Central memory CD8-positive, alpha-beta T cell (primary cell): ENCODE measurements around the gene CTXN1.

Source experiments
- ATAC-seq: fragments of 150-1000 bp; cut with Tn5 transposase; replicated peaks from 2 replicates; pipeline ENCODE4 v1.10.0; 2022; ENCODE audit warnings: mild to moderate bottlenecking, moderate FRiP score, moderate number of reproducible peaks; ENCODE audit not compliant: poor library complexity, severe bottlenecking; ENCODE audit errors: extremely low read depth
- DNase-seq, 2 donors: peaks; one replicate each; pipeline ENCODE4 v3.0.0; 2021; ENCODE audit warnings: low spot score in 2 of 2
- H3K27ac Mint-ChIP-seq: one replicate; pipeline ENCODE4 v1.8.0; 2022; ENCODE audit warnings: low read depth, mild to moderate bottlenecking, moderate library complexity, mixed read lengths
- H3K27me3 Mint-ChIP-seq: one replicate; pipeline ENCODE4 v1.8.0; 2022; ENCODE audit warnings: mixed read lengths
- H3K36me3 Mint-ChIP-seq: one replicate; pipeline ENCODE4 v1.8.0; 2022; ENCODE audit warnings: mild to moderate bottlenecking, moderate library complexity, mixed read lengths; ENCODE audit not compliant: insufficient read depth
- H3K4me1 Mint-ChIP-seq: one replicate; pipeline ENCODE4 v1.8.0; 2022; ENCODE audit warnings: mixed read lengths
- H3K4me3 Mint-ChIP-seq: one replicate; pipeline ENCODE4 v1.8.0; 2022; ENCODE audit warnings: mild to moderate bottlenecking, moderate library complexity, mixed read lengths
- H3K9me3 Mint-ChIP-seq: one replicate; pipeline ENCODE4 v1.8.0; 2022; ENCODE audit warnings: mixed read lengths

The CTXN1 gene

GRCh38 chr19:7926021-7926726 is at the start of gene CTXN1:
TSS of gene CTXN1 (minus strand) at chr19:7926135. CDS start at chr19:7925538, 597 bp downstream.
- ATAC-seq, result peak; percentile 47
- Mint-ChIP-seq H3K4me3 (peak within 1 kb of the TSS; percentile 68), H3K36me3 (peaks cover 26% of the 10 kb centered on the region), H3K4me1 (peaks cover 19% of the 10 kb centered on the region), H3K27ac (peak within 1 kb of the TSS; percentile 64), H3K27me3 (no peaks in the 10 kb centered on the region), H3K9me3 (no peaks in the 10 kb centered on the region)
- DNase-seq, result peak; percentile 56 to 57

GRCh38 chr19:7975037-7975436 is 49.1 kb upstream of the CTXN1 start:
- H3K36me3 Mint-ChIP-seq, result peaks cover 27% of the 10 kb centered on the region
- no peaks in the 10 kb centered on the region for H3K4me1 Mint-ChIP-seq

GRCh38 chr19:7973883-7974282 is 47.9 kb upstream of the CTXN1 start:
- Mint-ChIP-seq H3K4me1 (no peaks in the 10 kb centered on the region), H3K27me3 (no peaks in the 10 kb centered on the region), H3K36me3 (peaks cover 26% of the 10 kb centered on the region), H3K27ac (no peak overlapping the region), H3K4me3 (no peak overlapping the region), H3K9me3 (no peaks in the 10 kb centered on the region)
- no peak for DNase-seq
- ATAC-seq, result no peak

More at GRCh38 chr19:7975037-7975436, 49.1 kb upstream of the CTXN1 start:
- H3K27ac Mint-ChIP-seq, result no peak overlapping the region
- no peak overlapping the region for H3K4me3 Mint-ChIP-seq
- ATAC-seq (no peak), DNase-seq (no peak)
- H3K9me3 Mint-ChIP-seq, result no peaks in the 10 kb centered on the region
- H3K27me3 Mint-ChIP-seq, result no peaks in the 10 kb centered on the region

- peaks cover 30% of the 10 kb centered on the region for H3K36me3 Mint-ChIP-seq
- H3K27me3 Mint-ChIP-seq, result no peaks in the 10 kb centered on the region
- DNase-seq (no peak), ATAC-seq (no peak)
- no peak overlapping the region for H3K4me3 Mint-ChIP-seq
- H3K4me1 Mint-ChIP-seq, result no peaks in the 10 kb centered on the region
- no peak overlapping the region for H3K27ac Mint-ChIP-seq
- no peaks in the 10 kb centered on the region for H3K9me3 Mint-ChIP-seq
Observed at GRCh38 chr19:7971553-7972520, 45.9 kb upstream of the CTXN1 start.

GRCh38 chr19:7970716-7971448 is 44.9 kb upstream of the CTXN1 start:
- Mint-ChIP-seq H3K4me3 (no peak overlapping the region), H3K9me3 (no peaks in the 10 kb centered on the region), H3K4me1 (no peaks in the 10 kb centered on the region), H3K27ac (no peak overlapping the region), H3K36me3 (peaks cover 31% of the 10 kb centered on the region), H3K27me3 (no peaks in the 10 kb centered on the region)
- ATAC-seq (no peak), DNase-seq (no peak)

GRCh38 chr19:7969555-7969939 is 43.6 kb upstream of the CTXN1 start:
- no peak for DNase-seq
- Mint-ChIP-seq H3K9me3 (no peaks in the 10 kb centered on the region), H3K4me1 (no peaks in the 10 kb centered on the region), H3K27ac (no peak overlapping the region), H3K4me3 (no peak overlapping the region), H3K36me3 (peaks cover 39% of the 10 kb centered on the region), H3K27me3 (no peaks in the 10 kb centered on the region)
- ATAC-seq, result no peak

- ATAC-seq (no peak), DNase-seq (no peak)
- H3K27me3 Mint-ChIP-seq, result no peaks in the 10 kb centered on the region
- no peaks in the 10 kb centered on the region for H3K4me1 Mint-ChIP-seq
- H3K9me3 Mint-ChIP-seq, result no peaks in the 10 kb centered on the region
- no peak overlapping the region for H3K27ac Mint-ChIP-seq
- H3K4me3 Mint-ChIP-seq, result no peak overlapping the region
- peaks cover 37% of the 10 kb centered on the region for H3K36me3 Mint-ChIP-seq
Observed at GRCh38 chr19:7968796-7969554, 43.0 kb upstream of the CTXN1 start.

GRCh38 chr19:7968008-7968795 is 42.3 kb upstream of the CTXN1 start:
- Mint-ChIP-seq H3K27ac (no peak overlapping the region), H3K27me3 (no peaks in the 10 kb centered on the region), H3K4me3 (no peak overlapping the region), H3K9me3 (no peaks in the 10 kb centered on the region), H3K36me3 (peaks cover 32% of the 10 kb centered on the region), H3K4me1 (no peaks in the 10 kb centered on the region)
- ATAC-seq (no peak), DNase-seq (no peak)

GRCh38 chr19:7965921-7966665 is 40.2 kb upstream of the CTXN1 start:
- Mint-ChIP-seq H3K4me1 (no peaks in the 10 kb centered on the region), H3K9me3 (no peaks in the 10 kb centered on the region), H3K27ac (no peak overlapping the region), H3K27me3 (no peaks in the 10 kb centered on the region), H3K36me3 (peaks cover 31% of the 10 kb centered on the region), H3K4me3 (no peak overlapping the region)
- ATAC-seq (no peak), DNase-seq (no peak)

GRCh38 chr19:7965259-7965841 is 39.4 kb upstream of the CTXN1 start:
- Mint-ChIP-seq H3K36me3 (peaks cover 28% of the 10 kb centered on the region), H3K4me1 (no peaks in the 10 kb centered on the region), H3K27me3 (no peaks in the 10 kb centered on the region), H3K9me3 (no peaks in the 10 kb centered on the region), H3K4me3 (no peak overlapping the region), H3K27ac (no peak overlapping the region)
- no peak for ATAC-seq
- DNase-seq, result no peak

- no peak overlapping the region for H3K27ac Mint-ChIP-seq
- no peak overlapping the region for H3K4me3 Mint-ChIP-seq
- H3K27me3 Mint-ChIP-seq, result no peaks in the 10 kb centered on the region
- DNase-seq (no peak), ATAC-seq (no peak)
- H3K36me3 Mint-ChIP-seq, result peaks cover 32% of the 10 kb centered on the region
- H3K9me3 Mint-ChIP-seq, result no peaks in the 10 kb centered on the region
- no peaks in the 10 kb centered on the region for H3K4me1 Mint-ChIP-seq
Observed at GRCh38 chr19:7963566-7963965, 37.6 kb upstream of the CTXN1 start.
